ENCODE results near the gene TENM4.

The TENM4 gene

GRCh38 chr11:78946945-78947902, 493.6 kb downstream of the TENM4 start:
- DNase-seq (ENCODE audit: low spot score), result no peak
- no peak for TF ChIP-seq CTCF (IDR thresholded peaks at IDR 0.05; ENCODE audit: extremely low read depth, missing control alignments)

- DNase-seq (ENCODE audit: low spot score), result no peak
Measured at GRCh38 chr11:78943841-78944240, 497.0 kb downstream of the TENM4 start.

GRCh38 chr11:78943154-78943553, 497.7 kb downstream of the TENM4 start:
- no peak for TF ChIP-seq CTCF (IDR thresholded peaks at IDR 0.05; ENCODE audit: extremely low read depth, missing control alignments)
- DNase-seq (ENCODE audit: low spot score), result no peak

More at GRCh38 chr11:78943841-78944240, 497.0 kb downstream of the TENM4 start:
- TF ChIP-seq CTCF (IDR thresholded peaks at IDR 0.05; ENCODE audit: extremely low read depth, missing control alignments), result no peak

- no peak for TF ChIP-seq CTCF (IDR thresholded peaks at IDR 0.05; ENCODE audit: extremely low read depth, missing control alignments)
- no peak for DNase-seq (ENCODE audit: low spot score)
Measured at GRCh38 chr11:78941226-78941851, 499.5 kb downstream of the TENM4 start.

- DNase-seq (ENCODE audit: low spot score), result no peak
Measured at GRCh38 chr11:78940500-78941225, 500.2 kb downstream of the TENM4 start.

GRCh38 chr11:78938971-78939370, 501.9 kb downstream of the TENM4 start:
- TF ChIP-seq CTCF (IDR thresholded peaks at IDR 0.05; ENCODE audit: extremely low read depth, missing control alignments), result no peak
- no peak for DNase-seq (ENCODE audit: low spot score)

More at GRCh38 chr11:78940500-78941225, 500.2 kb downstream of the TENM4 start:
- no peak for TF ChIP-seq CTCF (IDR thresholded peaks at IDR 0.05; ENCODE audit: extremely low read depth, missing control alignments)

All from GM20000 (cell line).